KMS-11 (cell line): ENCODE data around the gene CLTB.
"Not testable (repeated sequence)": the region's sequence is repeated elsewhere in the genome, so short reads cannot be mapped to it uniquely, and the experiment has no call there.

ENCODE experiments used
- H2AFZ ChIP-seq: fragments of 200-600 bp; sonication (generic); 2 replicates; pipeline ENCODE4 v1.6.1; 2016; ENCODE audit warnings: antibody characterized with exemption, mixed run types, low read depth
- H3K27ac ChIP-seq: fragments of 200-600 bp; sonication (generic); 2 replicates; pipeline ENCODE4 v1.6.1; 2016; ENCODE audit warnings: mild to moderate bottlenecking, mixed run types
- H3K27me3 ChIP-seq: fragments of 200-600 bp; sonication (generic); 2 replicates; pipeline ENCODE4 v1.6.1; 2017; ENCODE audit warnings: mild to moderate bottlenecking, low read depth, mixed run types, moderate library complexity; ENCODE audit not compliant: insufficient read depth
- H3K36me3 ChIP-seq: fragments of 200-600 bp; sonication (generic); 2 replicates; pipeline ENCODE4 v1.6.1; 2017; ENCODE audit warnings: mild to moderate bottlenecking, mixed run types; ENCODE audit not compliant: insufficient read depth
- H3K4me1 ChIP-seq: fragments of 200-600 bp; sonication (generic); 2 replicates; pipeline ENCODE4 v1.6.1; 2016; ENCODE audit warnings: mild to moderate bottlenecking, low read depth, mixed run types; ENCODE audit not compliant: poor library complexity, severe bottlenecking
- H3K4me2 ChIP-seq: fragments of 200-600 bp; sonication (generic); 2 replicates; pipeline ENCODE4 v1.7.0; 2016; ENCODE audit warnings: mild to moderate bottlenecking, mixed run types
- H3K4me3 ChIP-seq: fragments of 200-600 bp; sonication (generic); IDR thresholded peaks from 2 replicates; pipeline ENCODE4 v1.6.1; 2017; ENCODE audit warnings: low read depth, low read length, mixed read lengths; ENCODE audit not compliant: insufficient read depth
- H3K79me2 ChIP-seq: fragments of 200-600 bp; sonication (generic); 2 replicates; pipeline ENCODE4 v1.6.1; 2016; ENCODE audit warnings: low read depth, mixed run types; ENCODE audit not compliant: insufficient read depth
- H3K9ac ChIP-seq: fragments of 200-600 bp; sonication (generic); 2 replicates; pipeline ENCODE4 v1.6.1; 2016; ENCODE audit warnings: mild to moderate bottlenecking, mixed run types
- H4K20me1 ChIP-seq: fragments of 200-600 bp; sonication (generic); 2 replicates; pipeline ENCODE4 v1.6.1; 2016; ENCODE audit warnings: mild to moderate bottlenecking, mixed run types; ENCODE audit not compliant: insufficient read depth
- CTCF ChIP-seq: fragments of 200-600 bp; sonication (generic); conservative IDR thresholded peaks from 2 replicates; pipeline ENCODE4 v1.6.1; 2017; ENCODE audit warnings: low read depth, mild to moderate bottlenecking, antibody characterized with exemption, low read length, moderate library complexity, mixed read lengths

Gene CLTB

DNA sequence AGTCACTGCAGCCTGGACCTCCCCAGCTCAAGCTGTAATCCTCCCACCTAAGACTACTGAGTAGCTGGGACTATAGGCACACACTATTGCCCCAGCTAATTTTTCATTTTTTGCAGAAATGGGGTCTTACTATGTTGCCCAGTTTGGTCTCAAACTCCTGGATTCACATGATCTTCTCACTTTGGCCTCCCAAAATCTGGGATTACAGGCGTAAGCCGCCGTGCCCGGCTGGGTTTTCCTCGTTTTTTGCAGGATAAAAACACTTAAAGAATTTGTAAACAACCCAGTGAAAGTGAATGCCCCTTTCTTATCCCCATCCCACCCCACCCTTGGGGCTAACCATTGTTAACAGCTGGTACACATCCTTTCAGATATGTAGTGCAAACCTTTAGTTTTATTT is 7.7 kb downstream of the CLTB start:
- peaks cover 54% of the 10 kb centered on the region for H3K4me1 ChIP-seq
- H2AFZ ChIP-seq, result no peak overlapping the region
- no peaks in the 10 kb centered on the region for H4K20me1 ChIP-seq
- H3K4me3 ChIP-seq, result no peak overlapping the region
- no peak overlapping the region for H3K9ac ChIP-seq
- H3K36me3 ChIP-seq, result no peaks in the 10 kb centered on the region
- H3K27ac ChIP-seq, result no peak overlapping the region; the same call in 1 of the 2 replicates
- no peak for TF ChIP-seq CTCF
- H3K27me3 ChIP-seq, result no peaks in the 10 kb centered on the region
- H3K4me2 ChIP-seq, result no peak overlapping the region; the same call in 1 of the 2 replicates
- H3K79me2 ChIP-seq, result no peaks in the 10 kb centered on the region; the same call in 1 of the 2 replicates

GRCh38 chr5:176408252-176408573 is 8.1 kb downstream of the CLTB start:
- not testable (repeated sequence) for H3K36me3 ChIP-seq

GRCh38 chr5:176407456-176408251 is 8.7 kb downstream of the CLTB start:
- Histone ChIP-seq H3K27me3 (no peaks in the 10 kb centered on the region), H3K4me3 (no peak overlapping the region), H2AFZ (no peak overlapping the region), H3K9ac (peak overlapping the region; percentile 60), H3K36me3 (no peaks in the 10 kb centered on the region), H3K4me2 (peak overlapping the region; percentile 82), H3K79me2 (no peaks in the 10 kb centered on the region; the same call in 1 of the 2 replicates), H3K27ac (peak overlapping the region; percentile 94), H3K4me1 (peaks cover 54% of the 10 kb centered on the region), H4K20me1 (no peaks in the 10 kb centered on the region)
- no peak for TF ChIP-seq CTCF

More at GRCh38 chr5:176408252-176408573, 8.1 kb downstream of the CLTB start:
- not testable (repeated sequence) for H3K27me3 ChIP-seq, H2AFZ ChIP-seq, H3K4me3 ChIP-seq, H3K4me2 ChIP-seq, H4K20me1 ChIP-seq, H3K9ac ChIP-seq, H3K79me2 ChIP-seq
- peak overlapping the region; percentile 94; the same call in 1 of the 2 replicates for H3K27ac ChIP-seq
- peaks cover 54% of the 10 kb centered on the region for H3K4me1 ChIP-seq

GRCh38 chr5:176406436-176407052 is 9.8 kb downstream of the CLTB start:
- peak overlapping the region; percentile 60; the same call in 1 of the 2 replicates for H3K9ac ChIP-seq
- no peaks in the 10 kb centered on the region for H3K36me3 ChIP-seq
- H3K4me1 ChIP-seq, result peaks cover 52% of the 10 kb centered on the region
- H2AFZ ChIP-seq, result no peak overlapping the region
- H3K27ac ChIP-seq, result peak overlapping the region; percentile 94
- H3K79me2 ChIP-seq, result no peaks in the 10 kb centered on the region
- no peak overlapping the region for H3K4me3 ChIP-seq
- no peak for TF ChIP-seq CTCF
- no peaks in the 10 kb centered on the region for H4K20me1 ChIP-seq
- H3K27me3 ChIP-seq, result no peaks in the 10 kb centered on the region
- H3K4me2 ChIP-seq, result peak overlapping the region; percentile 82
